Activated CD8-positive, alpha-beta memory T cell treated with anti-CD3 and anti-CD28 coated beads, Interleukin-2, amount 50 U/mL, for 24 hours (primary cell): Measurements from ENCODE around the gene VSTM2A.

Experiments
- DNase-seq: peaks from one replicate; pipeline ENCODE4 v3.0.0-alpha.2; 2020; ENCODE audit errors: extremely low read depth

VSTM2A gene

DNA sequence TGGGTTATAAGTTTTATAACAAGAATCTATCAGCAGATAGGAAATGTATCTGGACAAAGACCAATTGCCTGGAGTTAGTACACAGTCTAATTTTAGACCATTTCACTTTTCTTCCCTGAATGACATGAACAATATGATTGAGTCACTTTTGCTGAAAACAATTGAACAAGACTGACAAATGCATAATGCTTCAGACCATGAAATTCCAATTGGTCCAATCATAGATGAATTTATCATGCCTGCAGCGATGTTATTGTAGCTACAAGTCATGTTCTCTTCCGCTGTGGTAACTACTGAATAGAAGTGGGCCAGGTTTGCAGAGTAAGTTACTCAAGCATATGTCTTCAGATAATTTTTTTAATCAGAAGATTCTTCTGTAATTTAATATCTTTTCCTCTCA lies 73.4 kb downstream of the VSTM2A start:
- no peak for DNase-seq
